ENCODE measurements around the gene POU6F2. TPM values are rescaled to one million over a fixed set of nuclear protein-coding genes. Genes with fewer than 3 reads are reported as not detected.

The POU6F2 gene
- total and polyA plus RNA-seq, 2 experiments from 2014 or later: 7.2 to 7.3 TPM

DNA sequence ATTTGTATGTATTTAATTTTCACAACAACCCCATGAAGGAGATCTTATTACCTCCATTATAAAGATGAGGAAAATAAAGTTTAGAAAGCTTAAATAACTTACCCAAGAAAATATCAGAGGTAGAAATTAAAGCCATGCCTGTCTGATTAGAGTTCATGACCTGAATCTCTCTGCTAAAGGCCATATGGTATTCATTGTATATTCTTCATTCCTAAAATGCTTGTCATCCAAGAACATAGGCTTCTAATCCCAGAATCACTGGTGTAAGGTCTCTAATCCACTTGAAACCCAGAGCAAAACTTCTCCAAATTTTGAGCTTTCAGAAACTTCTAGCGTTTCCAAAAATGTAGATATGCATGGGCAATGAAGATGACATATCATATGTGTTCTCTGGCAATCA lies 516.2 kb downstream of the POU6F2 start (continued):
- TF ChIP-seq CREB1 (CRISPR knock-in tag; IDR thresholded peaks at IDR 0.05; ENCODE audit: low read depth): no peak
- TF ChIP-seq, protein P1, sequence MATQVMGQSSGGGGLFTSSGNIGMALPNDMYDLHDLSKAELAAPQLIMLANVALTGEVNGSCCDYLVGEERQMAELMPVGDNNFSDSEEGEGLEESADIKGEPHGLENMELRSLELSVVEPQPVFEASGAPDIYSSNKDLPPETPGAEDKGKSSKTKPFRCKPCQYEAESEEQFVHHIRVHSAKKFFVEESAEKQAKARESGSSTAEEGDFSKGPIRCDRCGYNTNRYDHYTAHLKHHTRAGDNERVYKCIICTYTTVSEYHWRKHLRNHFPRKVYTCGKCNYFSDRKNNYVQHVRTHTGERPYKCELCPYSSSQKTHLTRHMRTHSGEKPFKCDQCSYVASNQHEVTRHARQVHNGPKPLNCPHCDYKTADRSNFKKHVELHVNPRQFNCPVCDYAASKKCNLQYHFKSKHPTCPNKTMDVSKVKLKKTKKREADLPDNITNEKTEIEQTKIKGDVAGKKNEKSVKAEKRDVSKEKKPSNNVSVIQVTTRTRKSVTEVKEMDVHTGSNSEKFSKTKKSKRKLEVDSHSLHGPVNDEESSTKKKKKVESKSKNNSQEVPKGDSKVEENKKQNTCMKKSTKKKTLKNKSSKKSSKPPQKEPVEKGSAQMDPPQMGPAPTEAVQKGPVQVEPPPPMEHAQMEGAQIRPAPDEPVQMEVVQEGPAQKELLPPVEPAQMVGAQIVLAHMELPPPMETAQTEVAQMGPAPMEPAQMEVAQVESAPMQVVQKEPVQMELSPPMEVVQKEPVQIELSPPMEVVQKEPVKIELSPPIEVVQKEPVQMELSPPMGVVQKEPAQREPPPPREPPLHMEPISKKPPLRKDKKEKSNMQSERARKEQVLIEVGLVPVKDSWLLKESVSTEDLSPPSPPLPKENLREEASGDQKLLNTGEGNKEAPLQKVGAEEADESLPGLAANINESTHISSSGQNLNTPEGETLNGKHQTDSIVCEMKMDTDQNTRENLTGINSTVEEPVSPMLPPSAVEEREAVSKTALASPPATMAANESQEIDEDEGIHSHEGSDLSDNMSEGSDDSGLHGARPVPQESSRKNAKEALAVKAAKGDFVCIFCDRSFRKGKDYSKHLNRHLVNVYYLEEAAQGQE (IDR thresholded peaks at IDR 0.05; ENCODE audit: unreplicated experiment): no peak
- TF ChIP-seq ZNF114 (CRISPR knock-in tag; IDR thresholded peaks at IDR 0.05): no peak
- TF ChIP-seq EZH2 (IDR thresholded peaks at IDR 0.05; ENCODE audit: low read depth, unreplicated experiment): no peak

DNA sequence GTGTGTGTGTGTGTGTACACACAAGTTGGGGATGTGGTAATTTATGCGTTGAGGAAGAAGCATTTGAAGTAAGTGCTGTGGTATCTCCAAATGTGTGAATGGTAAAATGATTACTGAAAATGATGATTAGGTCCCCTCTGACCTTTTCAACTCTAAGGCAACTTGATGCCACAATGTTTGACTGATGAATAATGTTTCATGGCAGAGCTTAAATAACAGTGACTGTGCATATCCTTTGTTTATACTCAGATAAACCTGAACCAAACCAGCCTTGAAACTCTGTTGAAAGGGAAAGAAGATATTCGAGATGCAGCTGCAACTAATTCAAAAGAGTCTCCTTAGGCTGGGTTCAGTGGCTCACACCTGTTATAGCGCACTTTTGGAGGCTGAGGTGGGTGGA lies 523.6 kb downstream of the POU6F2 start:
- Histone ChIP-seq H3K4me3 (no peak overlapping the region), H2AFZ (no peak overlapping the region), H3K79me2 (replicated peaks; ENCODE audit: insufficient read depth) (no peaks in the 10 kb centered on the region), H3K36me3 (ENCODE audit: insufficient read depth) (no peaks in the 10 kb centered on the region), H3K27me3 (ENCODE audit: insufficient read depth) (no peaks in the 10 kb centered on the region), H3K4me1 (ENCODE audit: insufficient read depth) (no peaks in the 10 kb centered on the region), H3K4me2 (no peak overlapping the region), H3K27ac (ENCODE audit: low read depth) (no peak overlapping the region), H3F3A (replicated peaks; ENCODE audit: low read depth) (no peaks in the 10 kb centered on the region), H4K20me1 (replicated peaks; ENCODE audit: insufficient read depth) (no peaks in the 10 kb centered on the region), H3K9me2 (ENCODE audit: insufficient read depth) (peaks cover 3% of the 10 kb centered on the region; the same call in 1 of the 2 replicates)
- no peak for TF ChIP-seq POLR2AphosphoS5 (IDR thresholded peaks at IDR 0.05; ENCODE audit: low read depth)
- ATAC-seq (no peak), DNase-seq (ENCODE audit: low spot score) (no peak)
- Mint-ChIP-seq H3K36me3 (ENCODE audit: low read depth) (no peaks in the 10 kb centered on the region), H3K9me3 (no peaks in the 10 kb centered on the region), H3K4me3 (no peak overlapping the region), H3K27me3 (ENCODE audit: insufficient read depth, low read depth, poor library complexity) (no peaks in the 10 kb centered on the region), H3K4me1 (no peaks in the 10 kb centered on the region), H3K27ac (no peak overlapping the region)

DNA sequence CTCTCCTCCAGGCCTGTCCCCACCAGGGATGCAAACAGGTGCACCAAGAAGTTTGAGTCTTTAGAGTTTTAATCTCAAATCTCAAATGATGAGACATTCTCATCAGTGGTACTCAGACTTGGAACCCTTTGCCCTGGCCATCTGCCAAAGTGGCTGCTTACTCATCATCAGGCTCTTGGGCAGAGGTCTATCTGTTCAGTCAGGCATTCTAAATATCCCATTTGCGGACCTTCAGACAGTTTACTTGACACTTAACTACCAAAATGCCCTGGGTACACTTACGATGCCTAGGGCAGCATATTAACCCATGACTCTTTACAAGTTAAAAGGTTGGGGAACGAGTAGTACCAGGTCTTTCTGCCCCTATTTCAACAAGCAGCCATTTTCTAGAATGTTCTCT lies 527.3 kb downstream of the POU6F2 start:
- no peak for ATAC-seq
- Histone ChIP-seq H3K36me3 (ENCODE audit: insufficient read depth) (no peaks in the 10 kb centered on the region), H3K79me2 (replicated peaks; ENCODE audit: insufficient read depth) (no peaks in the 10 kb centered on the region), H3F3A (replicated peaks; ENCODE audit: low read depth) (no peaks in the 10 kb centered on the region), H4K20me1 (replicated peaks; ENCODE audit: insufficient read depth) (no peaks in the 10 kb centered on the region), H3K27ac (ENCODE audit: low read depth) (no peak overlapping the region), H3K4me1 (ENCODE audit: insufficient read depth) (no peaks in the 10 kb centered on the region), H3K9me2 (ENCODE audit: insufficient read depth) (peaks cover 9% of the 10 kb centered on the region; the same call in 1 of the 2 replicates), H2AFZ (no peak overlapping the region), H3K4me2 (no peak overlapping the region), H3K4me3 (no peak overlapping the region), H3K27me3 (ENCODE audit: insufficient read depth) (no peaks in the 10 kb centered on the region)
- no peak for DNase-seq (ENCODE audit: low spot score)
- H3K27me3 Mint-ChIP-seq (ENCODE audit: insufficient read depth, low read depth, poor library complexity): peaks cover 2% of the 10 kb centered on the region
- H3K36me3 Mint-ChIP-seq (ENCODE audit: low read depth): no peaks in the 10 kb centered on the region
- no peaks in the 10 kb centered on the region for H3K9me3 Mint-ChIP-seq
- no peaks in the 10 kb centered on the region for H3K4me1 Mint-ChIP-seq
- no peak overlapping the region for H3K27ac Mint-ChIP-seq
- H3K4me3 Mint-ChIP-seq: no peak overlapping the region
- TF ChIP-seq CREB1 (CRISPR knock-in tag; IDR thresholded peaks at IDR 0.05; ENCODE audit: low read depth): no peak
- no peak for TF ChIP-seq ZNF331 (CRISPR knock-in tag; IDR thresholded peaks at IDR 0.05; ENCODE audit: low read depth)
- TF ChIP-seq EZH2 (IDR thresholded peaks at IDR 0.05; ENCODE audit: low read depth, unreplicated experiment): no peak
- TF ChIP-seq, protein P2, sequence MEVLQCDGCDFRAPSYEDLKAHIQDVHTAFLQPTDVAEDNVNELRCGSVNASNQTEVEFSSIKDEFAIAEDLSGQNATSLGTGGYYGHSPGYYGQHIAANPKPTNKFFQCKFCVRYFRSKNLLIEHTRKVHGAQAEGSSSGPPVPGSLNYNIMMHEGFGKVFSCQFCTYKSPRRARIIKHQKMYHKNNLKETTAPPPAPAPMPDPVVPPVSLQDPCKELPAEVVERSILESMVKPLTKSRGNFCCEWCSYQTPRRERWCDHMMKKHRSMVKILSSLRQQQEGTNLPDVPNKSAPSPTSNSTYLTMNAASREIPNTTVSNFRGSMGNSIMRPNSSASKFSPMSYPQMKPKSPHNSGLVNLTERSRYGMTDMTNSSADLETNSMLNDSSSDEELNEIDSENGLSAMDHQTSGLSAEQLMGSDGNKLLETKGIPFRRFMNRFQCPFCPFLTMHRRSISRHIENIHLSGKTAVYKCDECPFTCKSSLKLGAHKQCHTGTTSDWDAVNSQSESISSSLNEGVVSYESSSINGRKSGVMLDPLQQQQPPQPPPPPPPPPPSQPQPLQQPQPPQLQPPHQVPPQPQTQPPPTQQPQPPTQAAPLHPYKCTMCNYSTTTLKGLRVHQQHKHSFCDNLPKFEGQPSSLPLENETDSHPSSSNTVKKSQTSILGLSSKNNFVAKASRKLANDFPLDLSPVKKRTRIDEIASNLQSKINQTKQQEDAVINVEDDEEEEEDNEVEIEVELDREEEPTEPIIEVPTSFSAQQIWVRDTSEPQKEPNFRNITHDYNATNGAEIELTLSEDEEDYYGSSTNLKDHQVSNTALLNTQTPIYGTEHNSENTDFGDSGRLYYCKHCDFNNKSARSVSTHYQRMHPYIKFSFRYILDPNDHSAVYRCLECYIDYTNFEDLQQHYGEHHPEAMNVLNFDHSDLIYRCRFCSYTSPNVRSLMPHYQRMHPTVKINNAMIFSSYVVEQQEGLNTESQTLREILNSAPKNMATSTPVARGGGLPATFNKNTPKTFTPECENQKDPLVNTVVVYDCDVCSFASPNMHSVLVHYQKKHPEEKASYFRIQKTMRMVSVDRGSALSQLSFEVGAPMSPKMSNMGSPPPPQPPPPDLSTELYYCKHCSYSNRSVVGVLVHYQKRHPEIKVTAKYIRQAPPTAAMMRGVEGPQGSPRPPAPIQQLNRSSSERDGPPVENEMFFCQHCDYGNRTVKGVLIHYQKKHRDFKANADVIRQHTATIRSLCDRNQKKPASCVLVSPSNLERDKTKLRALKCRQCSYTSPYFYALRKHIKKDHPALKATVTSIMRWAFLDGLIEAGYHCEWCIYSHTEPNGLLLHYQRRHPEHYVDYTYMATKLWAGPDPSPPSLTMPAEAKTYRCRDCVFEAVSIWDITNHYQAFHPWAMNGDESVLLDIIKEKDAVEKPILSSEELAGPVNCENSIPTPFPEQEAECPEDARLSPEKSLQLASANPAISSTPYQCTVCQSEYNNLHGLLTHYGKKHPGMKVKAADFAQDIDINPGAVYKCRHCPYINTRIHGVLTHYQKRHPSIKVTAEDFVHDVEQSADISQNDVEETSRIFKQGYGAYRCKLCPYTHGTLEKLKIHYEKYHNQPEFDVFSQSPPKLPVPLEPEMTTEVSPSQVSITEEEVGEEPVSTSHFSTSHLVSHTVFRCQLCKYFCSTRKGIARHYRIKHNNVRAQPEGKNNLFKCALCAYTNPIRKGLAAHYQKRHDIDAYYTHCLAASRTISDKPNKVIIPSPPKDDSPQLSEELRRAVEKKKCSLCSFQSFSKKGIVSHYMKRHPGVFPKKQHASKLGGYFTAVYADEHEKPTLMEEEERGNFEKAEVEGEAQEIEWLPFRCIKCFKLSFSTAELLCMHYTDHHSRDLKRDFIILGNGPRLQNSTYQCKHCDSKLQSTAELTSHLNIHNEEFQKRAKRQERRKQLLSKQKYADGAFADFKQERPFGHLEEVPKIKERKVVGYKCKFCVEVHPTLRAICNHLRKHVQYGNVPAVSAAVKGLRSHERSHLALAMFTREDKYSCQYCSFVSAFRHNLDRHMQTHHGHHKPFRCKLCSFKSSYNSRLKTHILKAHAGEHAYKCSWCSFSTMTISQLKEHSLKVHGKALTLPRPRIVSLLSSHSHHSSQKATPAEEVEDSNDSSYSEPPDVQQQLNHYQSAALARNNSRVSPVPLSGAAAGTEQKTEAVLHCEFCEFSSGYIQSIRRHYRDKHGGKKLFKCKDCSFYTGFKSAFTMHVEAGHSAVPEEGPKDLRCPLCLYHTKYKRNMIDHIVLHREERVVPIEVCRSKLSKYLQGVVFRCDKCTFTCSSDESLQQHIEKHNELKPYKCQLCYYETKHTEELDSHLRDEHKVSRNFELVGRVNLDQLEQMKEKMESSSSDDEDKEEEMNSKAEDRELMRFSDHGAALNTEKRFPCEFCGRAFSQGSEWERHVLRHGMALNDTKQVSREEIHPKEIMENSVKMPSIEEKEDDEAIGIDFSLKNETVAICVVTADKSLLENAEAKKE (CRISPR knock-in tag; IDR thresholded peaks at IDR 0.05): no peak

Data from GM23338 (cell line).